ENCODE measurements around the gene SP140. TPM values are rescaled to one million over a fixed set of nuclear protein-coding genes. Genes with fewer than 3 reads are reported as not detected.

SP140 gene
- total and polyA plus RNA-seq, 2 of the 8 experiments (the other 6 are each of a cell fraction or from before 2014, with no cell fraction given), result 0.23 to 1.3 TPM

GRCh38 chr2:230219419-230220331 is 5.9 kb upstream of the SP140 start, which contains the start of gene SP110 (continued):
- TF ChIP-seq TCF12 (IDR thresholded peaks at IDR 0.05; ENCODE audit: low read depth, low read length) (no peak), CBX5 (IDR thresholded peaks at IDR 0.05; ENCODE audit: low read depth, low read length) (no peak), SAP30 (IDR thresholded peaks at IDR 0.05; ENCODE audit: insufficient read depth, insufficient replicate concordance, low read length) (no peak), EP300 (IDR thresholded peaks at IDR 0.05; ENCODE audit: borderline replicate concordance in 1 of 2, low read depth in 2 of 2, low read length in 2 of 2) (no peak), TEAD4 (IDR thresholded peaks at IDR 0.05; ENCODE audit: low read depth, low read length) (no peak), CREB1 (IDR thresholded peaks at IDR 0.05) (no peak), BRCA1 (IDR thresholded peaks at IDR 0.05; ENCODE audit: low read depth, low read length) (no peak), GTF2F1 (IDR thresholded peaks at IDR 0.05; ENCODE audit: borderline replicate concordance, low read depth, low read length) (no peak), NRF1 (IDR thresholded peaks at IDR 0.05; ENCODE audit: low read depth, low read length) (no peak), CTCF (IDR thresholded peaks at IDR 0.05; ENCODE audit: control extremely low read depth in 1 of 3, insufficient read depth in 1 of 3, low read depth in 1 of 3, low read length in 3 of 3) (no peak), GABPA (IDR thresholded peaks at IDR 0.05; ENCODE audit: borderline replicate concordance, insufficient read depth, low read length) (no peak), BACH1 (IDR thresholded peaks at IDR 0.05; ENCODE audit: low read length) (no peak), KDM4A (IDR thresholded peaks at IDR 0.05; ENCODE audit: low read depth, low read length, severe bottlenecking) (peak; percentile 37), EGR1 (IDR thresholded peaks at IDR 0.05; ENCODE audit: borderline replicate concordance, low read depth, low read length) (no peak), MAX (IDR thresholded peaks at IDR 0.05) (0 out of 2 replicates have a peak, but pooled peaks have one; percentile 9), SIN3A (conservative IDR thresholded peaks at IDR 0.05 in 1 of 2, IDR thresholded peaks at IDR 0.05 in 1 of 2; ENCODE audit: low read depth in 1 of 2, low read length in 2 of 2) (0 out of 4 replicates have a peak, but pooled peaks of 1 of the 2 experiments have one; percentile 37), FOSL1 (IDR thresholded peaks at IDR 0.05; ENCODE audit: insufficient read depth, low read depth, low read length) (no peak)
